D721Med (cell line): ENCODE data around the gene MAN1A2.
"Not testable (repeated sequence)": the region's sequence is repeated elsewhere in the genome, so short reads cannot be mapped to it uniquely, and the experiment has no call there.

Experiments used
- DNase-seq: peaks from one replicate; pipeline ENCODE4 v3.0.0; 2011; ENCODE audit warnings: low spot score; ENCODE audit not compliant: insufficient read length
- FAIRE-seq: peaks from 2 replicates; lab custom pipeline; 2011; peaks lifted over from hg19 to GRCh38; lab: Jason Lieb, UNC
- TF ChIP-seq, protein P1 (sequence below): IDR thresholded peaks from 2 replicates; pipeline ENCODE4 v1.5.1; 2012; ENCODE audit warnings: mild to moderate bottlenecking, control low read depth; ENCODE audit not compliant: insufficient read depth; ENCODE audit errors: missing control alignments

The MAN1A2 gene

GRCh38 chr1:117466761-117467160, 99.5 kb downstream of the MAN1A2 start:
- no peak for DNase-seq
- TF ChIP-seq, protein P1, sequence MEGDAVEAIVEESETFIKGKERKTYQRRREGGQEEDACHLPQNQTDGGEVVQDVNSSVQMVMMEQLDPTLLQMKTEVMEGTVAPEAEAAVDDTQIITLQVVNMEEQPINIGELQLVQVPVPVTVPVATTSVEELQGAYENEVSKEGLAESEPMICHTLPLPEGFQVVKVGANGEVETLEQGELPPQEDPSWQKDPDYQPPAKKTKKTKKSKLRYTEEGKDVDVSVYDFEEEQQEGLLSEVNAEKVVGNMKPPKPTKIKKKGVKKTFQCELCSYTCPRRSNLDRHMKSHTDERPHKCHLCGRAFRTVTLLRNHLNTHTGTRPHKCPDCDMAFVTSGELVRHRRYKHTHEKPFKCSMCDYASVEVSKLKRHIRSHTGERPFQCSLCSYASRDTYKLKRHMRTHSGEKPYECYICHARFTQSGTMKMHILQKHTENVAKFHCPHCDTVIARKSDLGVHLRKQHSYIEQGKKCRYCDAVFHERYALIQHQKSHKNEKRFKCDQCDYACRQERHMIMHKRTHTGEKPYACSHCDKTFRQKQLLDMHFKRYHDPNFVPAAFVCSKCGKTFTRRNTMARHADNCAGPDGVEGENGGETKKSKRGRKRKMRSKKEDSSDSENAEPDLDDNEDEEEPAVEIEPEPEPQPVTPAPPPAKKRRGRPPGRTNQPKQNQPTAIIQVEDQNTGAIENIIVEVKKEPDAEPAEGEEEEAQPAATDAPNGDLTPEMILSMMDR: no peak
- FAIRE-seq: no peak

- TF ChIP-seq, protein P1: no peak
- no peak for FAIRE-seq
Measured at GRCh38 chr1:117467336-117467735, 100.1 kb downstream of the MAN1A2 start.

DNA sequence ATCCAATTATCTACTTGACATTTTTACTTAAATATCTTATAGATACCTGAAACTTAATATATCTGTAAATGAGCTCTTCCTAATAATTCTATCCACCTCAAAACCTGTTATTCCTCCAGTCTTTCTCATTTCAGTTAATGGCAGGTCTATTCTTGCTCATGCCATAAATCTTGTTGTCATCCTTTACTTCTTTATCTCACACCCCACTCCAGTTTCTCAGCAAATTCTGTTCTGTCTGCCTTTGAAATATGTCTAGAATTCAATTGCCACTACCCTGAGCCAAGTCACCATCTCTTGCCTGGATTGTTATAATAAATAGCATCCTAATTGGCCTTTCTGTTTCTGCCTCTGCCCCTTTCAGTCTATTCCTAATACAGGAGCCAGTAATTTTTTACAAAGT, 105.8 kb downstream of the MAN1A2 start:
- FAIRE-seq (no peak), DNase-seq (no peak)
- TF ChIP-seq, protein P1: no peak

More at GRCh38 chr1:117467336-117467735, 100.1 kb downstream of the MAN1A2 start:
- DNase-seq: no peak

- DNase-seq, FAIRE-seq: not testable (repeated sequence)
Measured at GRCh38 chr1:117475495-117475894, 108.2 kb downstream of the MAN1A2 start.

GRCh38 chr1:117479086-117479485, 111.8 kb downstream of the MAN1A2 start:
- no peak for DNase-seq
- FAIRE-seq: no peak
- TF ChIP-seq, protein P1: no peak

GRCh38 chr1:117481410-117481809, 114.2 kb downstream of the MAN1A2 start:
- no peak for FAIRE-seq
- DNase-seq: no peak
- TF ChIP-seq, protein P1: no peak

DNA sequence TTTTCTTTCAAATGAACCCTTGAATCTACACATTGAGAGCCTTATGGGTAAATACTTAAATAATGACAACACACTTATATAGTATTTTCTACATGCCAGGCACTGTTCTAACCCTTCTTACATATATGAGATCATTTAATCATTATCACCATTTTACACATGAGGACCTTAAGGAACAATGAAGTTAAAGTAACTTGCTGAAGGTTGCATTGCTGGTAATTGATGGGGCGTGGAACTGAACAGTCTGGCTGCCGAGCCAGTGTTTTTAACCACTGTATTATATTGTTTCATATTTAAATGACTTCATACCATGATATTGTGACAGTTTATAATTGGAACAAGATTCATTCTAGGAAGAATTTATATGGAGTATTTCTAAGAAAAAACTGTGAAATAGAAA, 126.7 kb downstream of the MAN1A2 start:
- FAIRE-seq (no peak), DNase-seq (no peak)
- TF ChIP-seq, protein P1: no peak

- DNase-seq (no peak), FAIRE-seq (no peak)
- TF ChIP-seq, protein P1: no peak
Measured at GRCh38 chr1:117495068-117495467, 127.8 kb downstream of the MAN1A2 start.
